BE2C (cell line): Measurements from ENCODE around the gene SLC37A3.

Experiments
- DNase-seq: peaks from one replicate; pipeline ENCODE4 v3.0.0-alpha.2; 2020
- H3K27me3 ChIP-seq: fragments of 250-450 bp; sonication (Bioruptor Pico); 2 replicates; pipeline ENCODE4 v1.5.1; 2020; ENCODE audit warnings: mild to moderate bottlenecking
- H3K36me3 ChIP-seq: fragments of 250-450 bp; sonication (Bioruptor Pico); 2 replicates; pipeline ENCODE4 v1.5.1; 2020; ENCODE audit warnings: mild to moderate bottlenecking
- H3K4me1 ChIP-seq: fragments of 250-450 bp; sonication (Bioruptor Pico); 2 replicates; pipeline ENCODE4 v1.5.1; 2020
- H3K4me3 ChIP-seq: 2 replicates; pipeline ENCODE4 v1.5.1; 2011; ENCODE audit warnings: low read depth, low read length
- H3K9me3 ChIP-seq: fragments of 250-450 bp; sonication (Bioruptor Pico); 2 replicates; pipeline ENCODE4 v1.5.1; 2020
- CTCF ChIP-seq: IDR thresholded peaks from 2 replicates; pipeline ENCODE4 v1.5.1; 2012; ENCODE audit warnings: mild to moderate bottlenecking, low read depth, low read length

The SLC37A3 gene

GRCh38 chr7:140289804-140290203 is 108.5 kb downstream of the SLC37A3 start:
- no peak for DNase-seq
- no peak overlapping the region for H3K4me3 ChIP-seq
- H3K4me1 ChIP-seq, result no peaks in the 10 kb centered on the region; the same call in 1 of the 2 replicates
- H3K9me3 ChIP-seq, result no peaks in the 10 kb centered on the region; the same call in 1 of the 2 replicates
- H3K36me3 ChIP-seq, result no peaks in the 10 kb centered on the region
- H3K27me3 ChIP-seq, result no peaks in the 10 kb centered on the region
- TF ChIP-seq CTCF, result no peak

- no peak for DNase-seq
- Histone ChIP-seq H3K4me3 (no peak overlapping the region), H3K9me3 (no peaks in the 10 kb centered on the region; the same call in 1 of the 2 replicates), H3K27me3 (no peaks in the 10 kb centered on the region), H3K4me1 (no peaks in the 10 kb centered on the region), H3K36me3 (no peaks in the 10 kb centered on the region)
- no peak for TF ChIP-seq CTCF
These were observed 110.3 kb downstream of the SLC37A3 start for GRCh38 chr7:140287988-140288387.

GRCh38 chr7:140285938-140286337 is 112.4 kb downstream of the SLC37A3 start:
- H3K9me3 ChIP-seq, result no peaks in the 10 kb centered on the region; the same call in 1 of the 2 replicates
- H3K4me3 ChIP-seq, result no peak overlapping the region
- DNase-seq, result no peak
- H3K27me3 ChIP-seq, result no peaks in the 10 kb centered on the region
- H3K4me1 ChIP-seq, result no peaks in the 10 kb centered on the region
- TF ChIP-seq CTCF, result no peak
- H3K36me3 ChIP-seq, result no peaks in the 10 kb centered on the region

GRCh38 chr7:140284062-140284461 is 114.3 kb downstream of the SLC37A3 start:
- no peaks in the 10 kb centered on the region for H3K4me1 ChIP-seq
- H3K27me3 ChIP-seq, result no peaks in the 10 kb centered on the region
- no peak for TF ChIP-seq CTCF
- DNase-seq, result no peak
- H3K36me3 ChIP-seq, result no peaks in the 10 kb centered on the region
- no peaks in the 10 kb centered on the region; the same call in 1 of the 2 replicates for H3K9me3 ChIP-seq
- H3K4me3 ChIP-seq, result no peak overlapping the region
